IMR-90 (cell line): ENCODE results near the gene SPECC1L.

Experiments used
- BHLHE40 ChIP-seq: fragments of 150-350 bp; IDR thresholded peaks from 2 replicates; pipeline ENCODE4 v1.6.1; 2016; ENCODE audit warnings: mild to moderate bottlenecking, low read depth, low read length
- CEBPB ChIP-seq: IDR thresholded peaks from 2 replicates; pipeline ENCODE4 v1.6.1; 2012; ENCODE audit warnings: low read depth, low read length, improper control_type of control experiment
- CHD1 ChIP-seq: IDR thresholded peaks from 2 replicates; pipeline ENCODE4 v1.6.1; 2012; ENCODE audit warnings: low read depth, low read length, improper control_type of control experiment
- CTCF ChIP-seq: conservative IDR thresholded peaks from 2 replicates; pipeline ENCODE4 v1.5.1; 2012; ENCODE audit warnings: mild to moderate bottlenecking, low read depth, low read length, improper control_type of control experiment
- ELK1 ChIP-seq: fragments of 150-350 bp; IDR thresholded peaks from 2 replicates; pipeline ENCODE4 v1.6.1; 2016; ENCODE audit warnings: low read depth, mild to moderate bottlenecking, low read length, moderate library complexity, borderline replicate concordance
- MAZ ChIP-seq: IDR thresholded peaks from 2 replicates; pipeline ENCODE4 v1.6.1; 2012; ENCODE audit warnings: low read depth, mild to moderate bottlenecking, low read length, improper control_type of control experiment, moderate library complexity, borderline replicate concordance
- MXI1 ChIP-seq: IDR thresholded peaks from 2 replicates; pipeline ENCODE4 v1.6.1; 2012; ENCODE audit warnings: low read depth, mild to moderate bottlenecking, low read length, moderate library complexity, borderline replicate concordance
- NFE2L2 ChIP-seq: fragments of 150-350 bp; IDR thresholded peaks from 2 replicates; pipeline ENCODE4 v1.6.1; 2016; ENCODE audit warnings: low read depth, mild to moderate bottlenecking, low read length
- POLR2A ChIP-seq: IDR thresholded peaks from 2 replicates; pipeline ENCODE4 v1.6.1; 2012; ENCODE audit warnings: mild to moderate bottlenecking, low read depth, low read length
- RAD21 ChIP-seq: IDR thresholded peaks from 2 replicates; pipeline ENCODE4 v1.6.1; 2012; ENCODE audit warnings: low read length, improper control_type of control experiment
- RCOR1 ChIP-seq: IDR thresholded peaks from 2 replicates; pipeline ENCODE4 v1.6.1; 2012; ENCODE audit warnings: mild to moderate bottlenecking, low read length, improper control_type of control experiment; ENCODE audit not compliant: insufficient replicate concordance
- RFX5 ChIP-seq: IDR thresholded peaks from 2 replicates; pipeline ENCODE4 v1.8.0; 2012; ENCODE audit warnings: low read depth, mild to moderate bottlenecking, low read length, moderate library complexity
- SMC3 ChIP-seq: fragments of 150-350 bp; IDR thresholded peaks from 2 replicates; pipeline ENCODE4 v1.6.1; 2016; ENCODE audit warnings: low read depth, mild to moderate bottlenecking, antibody characterized with exemption, low read length, moderate library complexity

GRCh38 chr22:24358105-24358836, 87.6 kb downstream of the SPECC1L start:
- TF ChIP-seq CTCF (no peak), SMC3 (no peak), POLR2A (no peak), CHD1 (no peak), RCOR1 (no peak), RAD21 (no peak), ELK1 (no peak), CEBPB (no peak), RFX5 (no peak), MAZ (no peak), BHLHE40 (no peak), NFE2L2 (no peak), MXI1 (no peak)
